ENCODE measurements around the gene DISC1.

- TF ChIP-seq POLR2A (IDR thresholded peaks at IDR 0.05; ENCODE audit: low read depth, low read length) (no peak), POLR2AphosphoS5 (IDR thresholded peaks at IDR 0.05; ENCODE audit: low read depth, low read length) (no peak)
Measured at GRCh38 chr1:231604276-231604621, 22.3 kb upstream of the DISC1 start.

Measured in GM12892 (cell line).